SU-DHL-6 (cell line): ENCODE results near the gene EPHB3.

Experiments
- CTCF ChIP-seq: fragments of 200-600 bp; sonication (generic); IDR thresholded peaks from one replicate; pipeline ENCODE4 v1.5.1; 2017; ENCODE audit warnings: antibody characterized with exemption, mild to moderate bottlenecking, low read length, moderate library complexity; ENCODE audit not compliant: insufficient read depth, poor library complexity, severe bottlenecking
- EZH2phosphoT487 ChIP-seq: fragments of 200-600 bp; sonication (generic), shearing (Covaris generic); conservative IDR thresholded peaks from 2 replicates; pipeline ENCODE4 v1.6.1; 2018; ENCODE audit warnings: mild to moderate bottlenecking, antibody characterized with exemption, low read length, moderate library complexity, mixed read lengths

- TF ChIP-seq CTCF (no peak), EZH2phosphoT487 (no peak)
Observed at GRCh38 chr3:184629555-184630160, 68.1 kb downstream of the EPHB3 start.
